ENCODE measurements around the gene RNF13.

The RNF13 gene

GRCh38 chr3:149771652-149772271, 41.3 kb upstream of the RNF13 start:
- no peak overlapping the region for H3K27ac ChIP-seq
- TF ChIP-seq CTCF (IDR thresholded peaks at IDR 0.05) (peak; percentile 93), ZFX (IDR thresholded peaks at IDR 0.05; ENCODE audit: borderline replicate concordance) (no peak)

GRCh38 chr3:149772861-149773260, 40.2 kb upstream of the RNF13 start:
- TF ChIP-seq CTCF (IDR thresholded peaks at IDR 0.05) (no peak), ZFX (IDR thresholded peaks at IDR 0.05; ENCODE audit: borderline replicate concordance) (no peak)
- no peak overlapping the region for H3K27ac ChIP-seq

GRCh38 chr3:149776170-149776569, 36.8 kb upstream of the RNF13 start:
- no peak for TF ChIP-seq CTCF (IDR thresholded peaks at IDR 0.05)
- no peak for TF ChIP-seq ZFX (IDR thresholded peaks at IDR 0.05; ENCODE audit: borderline replicate concordance)
- H3K27ac ChIP-seq: no peak overlapping the region

GRCh38 chr3:149777414-149778214, 35.4 kb upstream of the RNF13 start:
- no peak for TF ChIP-seq CTCF (IDR thresholded peaks at IDR 0.05)
- no peak for TF ChIP-seq ZFX (IDR thresholded peaks at IDR 0.05; ENCODE audit: borderline replicate concordance)
- no peak overlapping the region for H3K27ac ChIP-seq

GRCh38 chr3:149781211-149781610, 31.8 kb upstream of the RNF13 start:
- TF ChIP-seq ZFX (IDR thresholded peaks at IDR 0.05; ENCODE audit: borderline replicate concordance): no peak
- TF ChIP-seq CTCF (IDR thresholded peaks at IDR 0.05): no peak
- no peak overlapping the region for H3K27ac ChIP-seq

- no peak for TF ChIP-seq CTCF (IDR thresholded peaks at IDR 0.05)
- TF ChIP-seq ZFX (IDR thresholded peaks at IDR 0.05; ENCODE audit: borderline replicate concordance): no peak
- no peak overlapping the region for H3K27ac ChIP-seq
These were observed 31.3 kb upstream of the RNF13 start for GRCh38 chr3:149781741-149782140.

GRCh38 chr3:149783576-149783975, 29.4 kb upstream of the RNF13 start:
- TF ChIP-seq CTCF (IDR thresholded peaks at IDR 0.05) (no peak), ZFX (IDR thresholded peaks at IDR 0.05; ENCODE audit: borderline replicate concordance) (no peak)
- H3K27ac ChIP-seq: no peak overlapping the region
